Measurements from ENCODE around the gene RCOR1. TPM values are rescaled to one million over a fixed set of nuclear protein-coding genes. Genes with fewer than 3 reads are reported as not detected.
A peak's percentile ranks its signal among the peaks of the same experiment; 100 is the strongest.

RCOR1 gene
- total and polyA plus RNA-seq, 2 of the 8 experiments (the other 6 are each of a cell fraction or from before 2014, with no cell fraction given), result 12.3 to 26.3 TPM

- Histone ChIP-seq H3K18ac (ENCODE audit: extremely low read depth, low read length) (no peak overlapping the region), H3K9ac (replicated peaks in 1 of 4; ENCODE audit: extremely low read depth in 1 of 4, low read depth in 3 of 4, low read length in 3 of 4) (no peak overlapping the region), H3K23ac (ENCODE audit: insufficient read length) (no peak overlapping the region), H3K14ac (ENCODE audit: insufficient read length) (no peak overlapping the region), H2BK5ac (ENCODE audit: low read depth, low read length) (no peak overlapping the region), H2BK12ac (ENCODE audit: low read depth, low read length) (no peak overlapping the region), H2AK5ac (ENCODE audit: low read depth, low read length) (no peak overlapping the region), H2AFZ (ENCODE audit: low read length) (no peak overlapping the region), H2BK20ac (ENCODE audit: low read length) (no peak overlapping the region), H3K4me2 (ENCODE audit: insufficient read depth in 1 of 2, low read depth in 2 of 2, low read length in 2 of 2) (peak overlapping the region; percentile 69 to 92; a peak in 2 of 4 replicates), H3K9me3 (ENCODE audit: insufficient read depth in 2 of 2, low read depth in 1 of 2, low read length in 1 of 2) (no peaks in the 10 kb centered on the region), H4K8ac (ENCODE audit: extremely low read depth, insufficient read depth, low read length) (no peak overlapping the region), H3K23me2 (ENCODE audit: low read depth, low read length) (peaks cover 2% of the 10 kb centered on the region; the same call in 1 of the 2 replicates), H3K4me3 (ENCODE audit: extremely low read depth in 1 of 4, insufficient read depth in 2 of 4, low read depth in 3 of 4, low read length in 4 of 4) (peak overlapping the region in 3 of 4 experiments; percentile 5 to 96 (median 83); a peak in 5 of 8 replicates), H4K91ac (replicated peaks; ENCODE audit: insufficient read length, low read length) (no peak overlapping the region), H2BK120ac (replicated peaks; ENCODE audit: low read depth, low read length) (no peak overlapping the region), H3K56ac (replicated peaks; ENCODE audit: insufficient read length, low read depth, low read length) (no peak overlapping the region), H3K79me1 (ENCODE audit: low read depth, low read length) (peaks cover 2% of the 10 kb centered on the region), H4K20me1 (replicated peaks in 1 of 2; ENCODE audit: control insufficient read depth in 1 of 2, insufficient read depth in 2 of 2, low read length in 2 of 2) (peaks cover under 1 to 3% of the 10 kb centered on the region in 2 experiments), H2BK15ac (ENCODE audit: low read length) (no peak overlapping the region), H3K4ac (replicated peaks; ENCODE audit: insufficient read length, low read depth, low read length) (no peak overlapping the region), H3K36me3 (ENCODE audit: control insufficient read depth in 2 of 4, insufficient read depth in 4 of 4, low read length in 3 of 4) (peaks cover 0 to 3% (median 1%) of the 10 kb centered on the region in 4 experiments; a peak in 2 of 8 replicates), H3K27me3 (replicated peaks in 1 of 4; ENCODE audit: control insufficient read depth in 3 of 4, extremely low read depth in 1 of 4, insufficient read depth in 3 of 4, low read length in 3 of 4) (no peaks in the 10 kb centered on the region), H3K4me1 (replicated peaks in 1 of 4; ENCODE audit: control insufficient read depth in 3 of 4, insufficient read depth in 4 of 4, low read length in 3 of 4) (peaks cover 3 to 21% (median 10%) of the 10 kb centered on the region in 4 experiments; a peak in 6 of 7 replicates), H4K5ac (ENCODE audit: insufficient read length, low read depth, low read length) (no peak overlapping the region), H3K27ac (ENCODE audit: low read depth, low read length) (no peak overlapping the region), H3K79me2 (ENCODE audit: control insufficient read depth in 1 of 2, insufficient read depth in 2 of 2, low read length in 2 of 2) (peaks cover 6 to 58% of the 10 kb centered on the region in 2 experiments)
- TF ChIP-seq SP4 (IDR thresholded peaks at IDR 0.05; ENCODE audit: low read length) (no peak), SP2 (IDR thresholded peaks at IDR 0.05; ENCODE audit: low read length) (no peak), EGR1 (IDR thresholded peaks at IDR 0.05; ENCODE audit: borderline replicate concordance, low read depth, low read length) (no peak), RAD21 (IDR thresholded peaks at IDR 0.05 in 1 of 2, conservative IDR thresholded peaks at IDR 0.05 in 1 of 2; ENCODE audit: low read depth in 2 of 2, low read length in 2 of 2) (peak; percentile 55 to 61), SRF (IDR thresholded peaks at IDR 0.05; ENCODE audit: low read depth, low read length) (no peak), POLR2A (IDR thresholded peaks at IDR 0.05; ENCODE audit: control extremely low read depth in 1 of 2, low read depth in 2 of 2, low read length in 2 of 2) (no peak), PHF8 (conservative IDR thresholded peaks at IDR 0.05; ENCODE audit: low read depth, low read length) (no peak), CTCF (IDR thresholded peaks at IDR 0.05; ENCODE audit: control extremely low read depth in 1 of 3, insufficient read depth in 1 of 3, low read depth in 1 of 3, low read length in 3 of 3) (peak; percentile 18 to 80 (median 63))
- FAIRE-seq (peak; percentile 50), DNase-seq (ENCODE audit: low read depth in 1 of 2, low spot score in 2 of 2) (no peak)
- ChIA-PET POLR2A (ENCODE audit: partially characterized antibody) (interaction anchor here (0.9 to 1.9 kb wide), 7 partner anchors 16 to 99 kb away, joined by 3 to 5 read pairs (median 3); no protein-coding TSS in a partner anchor), CTCF (ENCODE audit: partially characterized antibody) (interaction anchor here (0.6 to 5.3 kb wide), 56 partner anchors 9 to 430 kb away, joined by 3 to 51 read pairs (median 5); partner anchors contain the start of gene ANKRD9)
- 35% methylated on average over 7 of the region's 7 CpGs; no CpG with 5 or more reads in 1 of the 2 experiments for WGBS, 2 experiments (ENCODE audit: extremely low coverage in 1 of 2, insufficient coverage in 1 of 2, insufficient read length in 1 of 2, insufficient replicate concordance in 2 of 2, low coverage in 1 of 2, low lambda C conversion rate in 2 of 2, missing lambda C conversion rate in 1 of 2)
Measured at GRCh38 chr14:102594514-102595175, 2.2 kb downstream of the RCOR1 start.
